Measurements from ENCODE around the gene ATXN7L3. TPM values are rescaled to one million over a fixed set of nuclear protein-coding genes. Genes with fewer than 3 reads are reported as not detected.

Gene ATXN7L3
- polyA plus RNA-seq, 1 experiment = 51.6 TPM

GRCh38 chr17:44203731-44204440 lies 4.2 kb upstream of the ATXN7L3 start:
- POLR2A ChIA-PET = interaction anchor here (0.6 to 1.0 kb wide), 2 partner anchors 30 to 105 kb away, joined by 3 read pairs; partner anchors contain the start of gene RUNDC3A
- DNase-seq (ENCODE audit: low read depth, low spot score) = no peak
- no peaks in the 10 kb centered on the region for H3K27me3 ChIP-seq (ENCODE audit: control insufficient read depth, insufficient read depth, low read length)
- H3K27ac ChIP-seq (ENCODE audit: low read depth, low read length) = peak overlapping the region; percentile 47
- CTCF ChIA-PET = interaction anchor here (0.5 to 1.4 kb wide), 7 partner anchors 13 to 147 kb away, joined by 3 to 7 read pairs (median 4); partner anchors contain the start of gene GRN
- no peak overlapping the region for H3K4me3 ChIP-seq (ENCODE audit: low read depth, low read length)
- TF ChIP-seq CTCF (IDR thresholded peaks at IDR 0.05; ENCODE audit: low read depth, low read length) = peak; percentile 69
- no peaks in the 10 kb centered on the region for H3K9me3 ChIP-seq (ENCODE audit: control insufficient read depth, insufficient read depth, low read length)

DNA sequence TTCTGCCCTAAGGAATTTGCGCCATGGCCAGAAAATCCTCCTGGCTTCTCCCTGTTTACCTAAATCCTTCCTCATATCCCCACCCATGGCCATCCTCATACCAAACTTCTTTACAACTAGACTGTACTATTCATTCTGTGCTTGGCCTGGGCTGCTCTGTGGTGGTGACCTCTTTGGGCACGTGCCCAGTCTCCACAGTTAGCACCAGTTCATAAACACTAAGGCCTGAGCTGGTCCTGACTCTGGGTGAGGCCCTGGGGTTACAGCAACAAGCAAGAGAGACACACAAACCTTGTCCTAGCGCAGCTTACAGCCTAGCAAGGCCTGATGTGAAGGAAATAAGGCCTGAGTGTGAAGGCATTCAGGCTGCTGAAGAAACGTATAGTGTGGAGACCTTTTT lies 3.1 kb upstream of the ATXN7L3 start:
- no peak for TF ChIP-seq CTCF (IDR thresholded peaks at IDR 0.05; ENCODE audit: low read depth, low read length)
- H3K9me3 ChIP-seq (ENCODE audit: control insufficient read depth, insufficient read depth, low read length) = no peaks in the 10 kb centered on the region
- ChIA-PET POLR2A (no interaction called here), CTCF (interaction anchor here (1.6 kb wide), 1 partner anchor 129 kb away, joined by 4 read pairs; no protein-coding TSS in a partner anchor)
- no peak overlapping the region for H3K27ac ChIP-seq (ENCODE audit: low read depth, low read length)
- DNase-seq (ENCODE audit: low read depth, low spot score) = no peak
- H3K27me3 ChIP-seq (ENCODE audit: control insufficient read depth, insufficient read depth, low read length) = no peaks in the 10 kb centered on the region
- no peak overlapping the region for H3K4me3 ChIP-seq (ENCODE audit: low read depth, low read length)

GRCh38 chr17:44200478-44201155 lies 933 bp upstream of the ATXN7L3 start:
- ChIA-PET POLR2A (interaction anchor here (2.2 kb wide), 1 partner anchor 10 kb away, joined by 9 read pairs; no protein-coding TSS in a partner anchor), CTCF (interaction anchor here (0.6 to 1.6 kb wide), 2 partner anchors 9 to 875 kb away, joined by 5 to 9 read pairs; no protein-coding TSS in a partner anchor)
- Histone ChIP-seq H3K27ac (ENCODE audit: low read depth, low read length) (peak overlapping the region; percentile 89), H3K4me3 (ENCODE audit: low read depth, low read length) (peak overlapping the region; percentile 71), H3K27me3 (ENCODE audit: control insufficient read depth, insufficient read depth, low read length) (no peaks in the 10 kb centered on the region), H3K9me3 (ENCODE audit: control insufficient read depth, insufficient read depth, low read length) (no peaks in the 10 kb centered on the region)
- TF ChIP-seq CTCF (IDR thresholded peaks at IDR 0.05; ENCODE audit: low read depth, low read length) = no peak
- DNase-seq (ENCODE audit: low read depth, low spot score) = no peak

DNA sequence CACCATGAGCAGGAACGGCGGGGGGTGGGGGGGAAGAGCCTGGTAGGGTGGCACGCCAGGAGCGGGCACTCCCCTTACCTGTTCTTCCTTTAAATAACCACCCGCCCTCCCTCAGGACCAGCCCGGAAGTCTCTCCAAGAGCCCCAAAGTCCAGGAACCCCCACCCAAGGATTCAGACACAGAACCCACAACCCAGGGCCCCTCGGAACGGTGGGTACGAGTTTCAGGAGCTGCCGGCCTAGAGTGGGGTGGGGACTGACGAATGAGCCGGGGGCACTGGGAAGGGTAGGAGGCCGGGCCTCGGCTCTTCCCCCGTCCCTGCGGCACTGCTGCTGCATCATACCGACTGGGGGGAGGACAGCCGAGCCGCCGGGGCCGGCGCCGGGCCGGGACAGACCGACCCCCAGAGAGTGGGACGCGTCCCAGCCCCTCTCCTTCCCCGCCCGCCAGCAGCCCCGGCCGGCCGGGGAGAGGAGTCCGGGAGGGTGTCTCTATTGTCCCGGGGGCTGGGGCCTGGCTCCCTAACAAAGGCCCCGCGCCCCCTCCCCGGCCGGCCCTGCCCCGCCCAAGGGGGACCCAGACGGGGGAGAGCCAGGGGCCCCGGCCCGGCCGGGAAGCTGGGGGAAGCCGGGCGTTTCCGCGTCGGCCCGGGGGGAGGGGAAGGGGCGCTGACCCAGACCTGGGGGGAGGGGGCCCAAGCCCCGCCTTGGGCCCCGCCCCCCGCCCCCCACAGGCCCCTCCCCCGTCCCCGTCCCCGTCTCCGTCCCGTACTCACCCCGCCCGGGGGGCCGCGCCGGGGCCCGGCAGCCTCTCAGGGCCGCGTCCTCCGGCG lies 747 bp downstream of the ATXN7L3 start:
- no peaks in the 10 kb centered on the region for H3K27me3 ChIP-seq (ENCODE audit: control insufficient read depth, insufficient read depth, low read length)
- POLR2A ChIA-PET = interaction anchor here (0.9 to 2.8 kb wide), 5 partner anchors 9 to 77 kb away, joined by 4 to 18 read pairs (median 9); partner anchors contain the start of gene TMUB2
- DNase-seq (ENCODE audit: low read depth, low spot score) = no peak
- no peak for TF ChIP-seq CTCF (IDR thresholded peaks at IDR 0.05; ENCODE audit: low read depth, low read length)
- CTCF ChIA-PET = interaction anchor here (1.0 to 1.1 kb wide), 2 partner anchors 11 to 147 kb away, joined by 5 to 6 read pairs; no protein-coding TSS in a partner anchor
- H3K27ac ChIP-seq (ENCODE audit: low read depth, low read length) = peak overlapping the region; percentile 78
- no peaks in the 10 kb centered on the region for H3K9me3 ChIP-seq (ENCODE audit: control insufficient read depth, insufficient read depth, low read length)
- peak overlapping the region; percentile 78 for H3K4me3 ChIP-seq (ENCODE audit: low read depth, low read length)

Measured in AG04450 (cell line).